ENCODE data around the gene CALY. TPM values are rescaled to one million over a fixed set of nuclear protein-coding genes. Genes with fewer than 3 reads are reported as not detected.

The CALY gene
- polyA plus RNA-seq, 4 donors, result 1.1 to 3.0 TPM; not detected in 2

DNA sequence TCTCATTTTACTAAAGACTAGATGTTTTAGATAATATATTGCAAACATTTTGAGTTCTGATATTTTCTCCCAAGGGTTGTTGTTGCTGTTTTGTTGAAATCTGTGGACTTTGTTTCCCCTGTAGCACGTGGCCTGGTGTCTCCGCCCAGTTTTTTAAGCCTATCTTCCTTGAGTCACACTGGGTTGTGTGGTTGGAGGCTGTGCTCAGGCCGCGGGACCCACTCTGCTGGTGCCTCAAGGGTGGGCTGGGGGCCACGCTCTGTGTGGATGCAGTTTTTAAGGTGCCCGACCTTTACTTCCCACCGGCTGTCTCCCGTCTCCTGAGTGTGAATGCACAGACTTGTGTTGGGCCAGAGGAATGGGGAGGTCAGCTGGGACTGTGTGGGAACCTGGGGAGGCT is 6.2 kb upstream of the CALY start:
- WGBS, 3 donors, result 41 to 66% (median 52%) methylated on average over 8 of the region's 8 CpGs
- Histone ChIP-seq H3K27ac (ENCODE audit: low read depth in 1 of 3, low read length in 2 of 3) (peak overlapping the region; percentile 0 to 90 (median 89)), H3K27me3 (ENCODE audit: control insufficient read depth in 3 of 3, insufficient read depth in 3 of 3, low read length in 3 of 3) (peaks cover 0 to 9% (median 9%) of the 10 kb centered on the region in 3 donors), H3K36me3 (ENCODE audit: control insufficient read depth in 3 of 3, insufficient read depth in 2 of 3, low read depth in 1 of 3, low read length in 3 of 3) (no peaks in the 10 kb centered on the region), H3K9me3 (ENCODE audit: control insufficient read depth in 2 of 2, insufficient read depth in 1 of 2, low read depth in 1 of 2, low read length in 1 of 2) (peaks cover 0 to 10% of the 10 kb centered on the region in 2 donors), H3K4me3 (ENCODE audit: low read depth in 1 of 3, low read length in 3 of 3) (peak overlapping the region in 1 of 3 donors; percentile 28), H3K4me1 (ENCODE audit: control insufficient read depth in 3 of 3, insufficient read depth in 2 of 3, low read depth in 1 of 3, low read length in 2 of 3) (peaks cover 0 to 25% (median 2%) of the 10 kb centered on the region in 3 donors)
- FAIRE-seq (no peak), DNase-seq (peak; percentile 45 to 78)

DNA sequence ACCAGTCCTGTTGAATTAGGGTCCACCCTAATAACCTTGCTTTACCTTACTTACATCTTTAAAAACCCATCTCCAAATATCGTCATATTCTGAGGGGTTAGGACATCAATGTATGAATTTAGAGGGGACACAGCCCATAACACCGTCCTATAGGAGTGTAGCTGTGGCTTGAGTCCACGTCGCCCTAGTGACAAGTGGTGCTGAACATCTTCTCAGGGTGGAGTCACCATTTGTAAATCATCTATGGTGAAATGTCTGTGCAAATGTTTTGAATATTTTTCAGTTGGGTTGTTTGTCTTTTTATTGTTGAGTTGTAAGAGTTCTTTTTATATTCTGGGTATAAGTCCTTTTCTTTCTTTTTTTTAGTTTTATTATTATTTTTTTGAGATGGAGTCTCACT is 5.3 kb upstream of the CALY start:
- FAIRE-seq (no peak), DNase-seq (no peak)
- Histone ChIP-seq H3K9me3 (ENCODE audit: control insufficient read depth in 2 of 2, insufficient read depth in 1 of 2, low read depth in 1 of 2, low read length in 1 of 2) (peaks cover 0 to 10% of the 10 kb centered on the region in 2 donors), H3K36me3 (ENCODE audit: control insufficient read depth in 3 of 3, insufficient read depth in 2 of 3, low read depth in 1 of 3, low read length in 3 of 3) (no peaks in the 10 kb centered on the region), H3K4me3 (ENCODE audit: low read depth in 1 of 3, low read length in 3 of 3) (no peak overlapping the region), H3K27me3 (ENCODE audit: control insufficient read depth in 3 of 3, insufficient read depth in 3 of 3, low read length in 3 of 3) (peaks cover 0 to 19% (median 18%) of the 10 kb centered on the region in 3 donors), H3K27ac (ENCODE audit: low read depth in 1 of 3, low read length in 2 of 3) (no peak overlapping the region), H3K4me1 (ENCODE audit: control insufficient read depth in 3 of 3, insufficient read depth in 2 of 3, low read depth in 1 of 3, low read length in 2 of 3) (peaks cover 0 to 16% (median 2%) of the 10 kb centered on the region in 3 donors)
- 82 to 97% (median 88%) methylated on average over 4 of the region's 4 CpGs for WGBS, 3 donors

DNA sequence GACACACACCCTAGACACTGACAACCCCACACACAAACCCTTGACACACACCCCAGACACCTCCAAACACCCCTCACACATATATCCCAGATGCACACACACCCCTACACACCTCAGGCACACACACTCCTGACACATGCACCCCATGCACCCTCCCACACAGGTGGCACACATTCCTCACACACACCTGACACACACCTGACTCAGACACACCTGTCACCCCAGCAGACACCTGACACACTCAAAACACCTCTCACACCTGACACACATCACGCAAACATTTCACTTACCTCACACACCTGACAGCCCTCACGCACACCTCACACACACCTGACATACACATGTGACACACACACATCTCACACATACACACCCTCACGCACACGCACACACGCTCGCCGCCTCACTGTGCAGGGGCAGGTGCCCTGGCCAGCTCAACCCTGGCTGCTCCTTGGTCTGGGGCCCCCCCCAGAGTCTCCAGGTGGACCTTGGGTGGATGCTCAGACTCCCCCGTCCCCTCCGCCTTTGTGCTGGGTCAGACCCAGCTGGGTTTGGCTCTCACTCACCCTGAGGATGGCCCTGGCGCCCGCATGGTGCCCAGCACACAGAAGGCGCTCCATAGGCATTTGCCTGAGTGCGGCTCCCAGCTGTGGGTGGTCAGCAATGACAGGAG is 3.1 kb upstream of the CALY start:
- Histone ChIP-seq H3K4me3 (ENCODE audit: low read depth in 1 of 3, low read length in 3 of 3) (no peak overlapping the region), H3K27me3 (ENCODE audit: control insufficient read depth in 3 of 3, insufficient read depth in 3 of 3, low read length in 3 of 3) (peaks cover 9 to 39% (median 23%) of the 10 kb centered on the region in 3 donors), H3K4me1 (ENCODE audit: control insufficient read depth in 3 of 3, insufficient read depth in 2 of 3, low read depth in 1 of 3, low read length in 2 of 3) (peaks cover 0 to 19% (median 0%) of the 10 kb centered on the region in 3 donors), H3K27ac (ENCODE audit: low read depth in 1 of 3, low read length in 2 of 3) (no peak overlapping the region), H3K9me3 (ENCODE audit: control insufficient read depth in 2 of 2, insufficient read depth in 1 of 2, low read depth in 1 of 2, low read length in 1 of 2) (peaks cover 0 to 2% of the 10 kb centered on the region in 2 donors), H3K36me3 (ENCODE audit: control insufficient read depth in 3 of 3, insufficient read depth in 2 of 3, low read depth in 1 of 3, low read length in 3 of 3) (no peaks in the 10 kb centered on the region)
- FAIRE-seq, result no peak
- WGBS, 3 donors, result 86 to 94% (median 90%) methylated on average over 13 of the region's 13 CpGs
- DNase-seq, result no peak

DNA sequence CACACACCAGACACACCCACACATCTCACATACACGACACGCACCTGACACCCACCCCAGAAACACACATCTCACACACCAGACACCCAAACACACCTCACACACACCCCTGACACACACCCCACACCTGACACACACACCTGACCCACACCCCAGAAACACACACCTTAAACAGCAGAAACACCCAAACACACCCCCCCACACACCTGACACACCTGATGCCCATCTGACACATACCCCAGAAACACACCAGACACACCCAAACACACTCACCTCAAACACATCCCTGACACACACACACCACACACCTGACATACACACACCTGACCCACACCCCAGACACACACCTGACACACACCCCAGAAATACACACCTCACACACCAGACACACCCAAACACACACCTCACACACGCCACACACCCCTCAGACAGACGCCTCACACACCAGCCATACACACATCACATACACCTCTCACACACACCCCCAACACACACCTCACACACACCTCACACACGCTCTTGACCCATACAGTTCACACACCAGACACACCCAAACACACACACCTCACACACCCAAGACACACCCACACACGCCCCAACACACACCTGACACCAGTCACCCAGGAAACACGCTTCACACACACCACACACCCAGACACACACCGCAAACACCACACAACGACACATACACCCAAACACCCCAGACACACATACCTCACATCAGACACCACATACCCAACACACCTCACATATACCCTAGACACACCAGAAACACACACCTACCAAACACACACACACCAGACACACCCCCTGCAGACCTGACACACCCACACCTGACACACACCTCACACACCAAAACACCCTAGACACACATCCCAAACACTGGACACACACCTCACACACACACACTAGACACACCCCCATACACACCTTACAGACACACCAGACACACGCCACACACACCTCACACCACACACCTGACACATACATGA is 1.7 kb upstream of the CALY start:
- H3K4me1 ChIP-seq (ENCODE audit: control insufficient read depth in 3 of 3, insufficient read depth in 2 of 3, low read depth in 1 of 3, low read length in 2 of 3), result peaks cover 0 to 16% (median 0%) of the 10 kb centered on the region in 3 donors
- WGBS, 3 donors, result 67 to 88% (median 68%) methylated on average over 10 of the region's 10 CpGs
- DNase-seq (no peak), FAIRE-seq (no peak)
- peaks cover 9 to 47% (median 28%) of the 10 kb centered on the region in 3 donors for H3K27me3 ChIP-seq (ENCODE audit: control insufficient read depth in 3 of 3, insufficient read depth in 3 of 3, low read length in 3 of 3)
- H3K36me3 ChIP-seq (ENCODE audit: control insufficient read depth in 3 of 3, insufficient read depth in 2 of 3, low read depth in 1 of 3, low read length in 3 of 3), result no peaks in the 10 kb centered on the region
- no peaks in the 10 kb centered on the region for H3K9me3 ChIP-seq (ENCODE audit: control insufficient read depth in 2 of 2, insufficient read depth in 1 of 2, low read depth in 1 of 2, low read length in 1 of 2)
- H3K4me3 ChIP-seq (ENCODE audit: low read depth in 1 of 3, low read length in 3 of 3), result no peak overlapping the region
- no peak overlapping the region for H3K27ac ChIP-seq (ENCODE audit: low read depth in 1 of 3, low read length in 2 of 3)

DNA sequence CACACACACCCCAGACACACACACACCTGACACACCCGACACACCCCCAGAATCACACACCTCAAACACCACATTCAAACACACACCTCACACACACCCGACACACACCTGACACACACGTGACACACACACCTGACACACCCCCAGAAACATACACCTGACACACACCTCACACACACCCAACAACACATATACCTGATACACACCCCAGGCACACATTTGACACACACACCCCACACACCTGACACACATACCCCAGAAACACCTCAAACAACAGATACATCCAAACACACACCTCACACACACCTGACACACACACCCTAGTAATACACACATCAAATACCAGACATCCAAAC is 652 bp upstream of the CALY start:
- WGBS, 3 donors, result 32 to 80% (median 45%) methylated on average over 3 of the region's 3 CpGs
- DNase-seq, result no peak
- Histone ChIP-seq H3K27ac (ENCODE audit: low read depth in 1 of 3, low read length in 2 of 3) (no peak overlapping the region), H3K4me1 (ENCODE audit: control insufficient read depth in 3 of 3, insufficient read depth in 2 of 3, low read depth in 1 of 3, low read length in 2 of 3) (peaks cover 0 to 7% (median 0%) of the 10 kb centered on the region in 3 donors), H3K36me3 (ENCODE audit: control insufficient read depth in 3 of 3, insufficient read depth in 2 of 3, low read depth in 1 of 3, low read length in 3 of 3) (no peaks in the 10 kb centered on the region), H3K27me3 (ENCODE audit: control insufficient read depth in 3 of 3, insufficient read depth in 3 of 3, low read length in 3 of 3) (peaks cover 9 to 56% (median 30%) of the 10 kb centered on the region in 3 donors), H3K9me3 (ENCODE audit: control insufficient read depth in 2 of 2, insufficient read depth in 1 of 2, low read depth in 1 of 2, low read length in 1 of 2) (no peaks in the 10 kb centered on the region), H3K4me3 (ENCODE audit: low read depth in 1 of 3, low read length in 3 of 3) (no peak overlapping the region)
- FAIRE-seq, result no peak

DNA sequence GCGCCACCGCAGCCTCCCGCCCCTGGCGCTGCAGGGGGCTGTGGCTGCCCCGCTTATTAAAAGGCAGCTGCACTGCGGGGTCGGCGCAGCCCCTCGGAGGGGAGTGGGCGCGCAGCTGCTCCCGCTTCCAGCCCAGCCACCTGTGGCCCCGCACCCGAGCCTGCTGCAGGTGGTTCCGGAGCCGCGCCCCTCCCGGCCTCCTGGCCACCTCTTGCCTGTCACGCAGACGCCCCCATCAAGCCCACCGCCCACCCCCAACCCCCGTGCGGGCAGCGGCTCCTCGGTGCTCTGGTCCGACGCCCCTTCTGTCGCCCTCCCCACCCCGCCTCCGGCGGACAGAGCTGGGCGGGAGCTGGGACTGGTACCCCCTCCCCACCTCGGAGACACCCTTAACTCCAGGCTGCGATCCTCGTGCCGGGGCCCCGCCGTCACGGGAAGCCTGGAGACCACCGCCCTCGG is 549 bp downstream of the CALY start:
- no peaks in the 10 kb centered on the region for H3K9me3 ChIP-seq (ENCODE audit: control insufficient read depth in 2 of 2, insufficient read depth in 1 of 2, low read depth in 1 of 2, low read length in 1 of 2)
- peaks cover 0 to 7% (median 0%) of the 10 kb centered on the region in 3 donors for H3K4me1 ChIP-seq (ENCODE audit: control insufficient read depth in 3 of 3, insufficient read depth in 2 of 3, low read depth in 1 of 3, low read length in 2 of 3)
- peak overlapping the region in 1 of 3 donors; percentile 60 for H3K4me3 ChIP-seq (ENCODE audit: low read depth in 1 of 3, low read length in 3 of 3)
- WGBS, 3 donors, result 1 to 5% (median 2%) methylated on average over 27 to 41 of the region's 41 CpGs
- H3K27ac ChIP-seq (ENCODE audit: low read depth in 1 of 3, low read length in 2 of 3), result no peak overlapping the region
- FAIRE-seq (no peak), DNase-seq (no peak)
- H3K27me3 ChIP-seq (ENCODE audit: control insufficient read depth in 3 of 3, insufficient read depth in 3 of 3, low read length in 3 of 3), result peaks cover 9 to 62% (median 30%) of the 10 kb centered on the region in 3 donors
- no peaks in the 10 kb centered on the region for H3K36me3 ChIP-seq (ENCODE audit: control insufficient read depth in 3 of 3, insufficient read depth in 2 of 3, low read depth in 1 of 3, low read length in 3 of 3)

DNA sequence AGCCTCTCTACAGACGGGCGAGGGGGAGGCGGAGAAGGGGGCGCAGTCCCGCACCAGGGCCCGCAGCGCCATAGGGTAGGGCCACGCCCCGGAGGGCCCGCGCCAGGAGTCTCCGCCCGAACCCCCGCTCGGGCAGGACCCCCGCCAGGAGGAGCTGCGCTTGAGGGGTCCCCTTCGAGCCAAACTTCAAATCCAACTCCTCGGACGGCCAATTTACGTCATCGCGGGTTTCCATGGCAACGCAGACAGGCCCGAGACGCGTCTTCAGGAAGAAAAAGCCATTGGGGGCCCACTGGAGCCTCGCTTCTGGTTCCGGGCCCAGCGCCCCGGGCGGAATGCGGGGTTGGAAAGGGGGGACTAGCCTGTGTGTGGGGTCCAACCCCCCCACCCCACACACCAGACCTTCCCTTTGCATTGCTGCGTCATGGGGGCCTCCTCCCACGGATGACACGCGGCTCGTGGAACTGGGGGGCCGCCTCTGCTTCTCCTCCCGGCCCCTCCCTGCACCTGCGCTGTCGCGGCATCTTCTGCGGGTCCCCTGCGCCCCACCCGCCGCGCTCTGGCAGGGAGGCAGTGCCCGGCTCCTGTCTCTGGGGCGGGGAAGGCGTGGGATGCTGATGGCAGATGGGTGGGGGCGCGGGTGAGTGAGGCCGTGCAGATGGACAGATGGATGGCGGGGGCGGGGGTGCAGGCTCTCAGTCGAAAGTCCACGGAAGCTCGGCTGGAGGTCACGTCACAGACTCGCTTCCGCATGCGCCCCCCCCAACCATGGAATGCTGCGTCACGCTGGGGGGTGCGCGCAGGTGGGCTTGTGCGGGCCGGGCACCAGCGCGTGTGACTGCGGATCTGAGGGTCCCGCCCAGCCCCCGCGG is 1.2 kb downstream of the CALY start:
- Histone ChIP-seq H3K36me3 (ENCODE audit: control insufficient read depth in 3 of 3, insufficient read depth in 2 of 3, low read depth in 1 of 3, low read length in 3 of 3) (no peaks in the 10 kb centered on the region), H3K4me1 (ENCODE audit: control insufficient read depth in 3 of 3, insufficient read depth in 2 of 3, low read depth in 1 of 3, low read length in 2 of 3) (peaks cover 0 to 7% (median 0%) of the 10 kb centered on the region in 3 donors), H3K27ac (ENCODE audit: low read depth in 1 of 3, low read length in 2 of 3) (no peak overlapping the region), H3K4me3 (ENCODE audit: low read depth in 1 of 3, low read length in 3 of 3) (peak overlapping the region; percentile 5 to 60 (median 22)), H3K9me3 (ENCODE audit: control insufficient read depth in 2 of 2, insufficient read depth in 1 of 2, low read depth in 1 of 2, low read length in 1 of 2) (no peaks in the 10 kb centered on the region), H3K27me3 (ENCODE audit: control insufficient read depth in 3 of 3, insufficient read depth in 3 of 3, low read length in 3 of 3) (peaks cover 9 to 65% (median 30%) of the 10 kb centered on the region in 3 donors)
- WGBS, 3 donors, result 1 to 2% (median 1%) methylated on average over 50 to 75 of the region's 75 CpGs
- DNase-seq (peak; percentile 42 to 69), FAIRE-seq (no peak)

Measured in small intestine (tissue), 7 donors.